MM.1S (cell line): Measurements from ENCODE around the gene COQ2.

Source experiments
- EZH2 ChIP-seq: fragments of 300-600 bp; sonication (generic); optimal IDR thresholded peaks from 2 replicates; pipeline ENCODE3; 2017; ENCODE audit warnings: low read depth, mild to moderate bottlenecking, antibody characterized with exemption, low read length, mixed read lengths
- EZH2phosphoT487 ChIP-seq: fragments of 300-600 bp; sonication (generic); IDR thresholded peaks from 2 replicates; pipeline ENCODE4 v1.6.1; 2018; ENCODE audit warnings: antibody characterized with exemption, low read length
- TF ChIP-seq, protein P1 (sequence below): fragments of 300-600 bp; sonication (generic); IDR thresholded peaks from 2 replicates; pipeline ENCODE4 v1.5.1; 2016; ENCODE audit warnings: antibody characterized with exemption, low read length, mixed read lengths

DNA sequence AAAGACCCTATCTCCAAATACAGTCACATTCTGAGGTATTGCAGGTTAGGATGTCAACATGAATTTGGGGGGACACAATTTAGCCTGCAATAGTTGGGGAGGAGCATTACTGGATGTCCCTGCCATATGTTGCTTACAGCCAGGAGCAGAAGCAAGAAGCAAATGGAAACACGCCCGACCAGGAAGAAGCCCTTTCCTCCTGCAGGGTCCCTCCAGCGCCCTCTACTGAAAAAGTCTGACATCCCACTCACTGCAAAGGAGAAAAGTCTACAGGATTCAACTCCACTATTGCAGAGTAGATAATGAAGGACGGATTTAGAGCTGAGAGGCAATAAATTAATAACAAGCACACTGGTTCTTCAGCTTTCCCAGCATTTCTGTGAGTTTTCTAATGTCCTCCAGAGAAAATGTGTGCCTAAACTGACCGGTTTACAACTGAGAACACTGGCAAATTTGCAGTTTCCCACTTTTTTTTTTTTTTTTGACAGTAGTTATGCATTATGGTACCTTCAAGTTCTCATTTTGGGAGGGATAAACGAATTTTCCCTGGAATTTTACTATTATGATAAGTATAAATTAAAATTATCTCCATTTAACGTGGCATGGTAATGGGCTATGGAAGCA is 31.7 kb downstream of the COQ2 start:
- TF ChIP-seq, protein P1, sequence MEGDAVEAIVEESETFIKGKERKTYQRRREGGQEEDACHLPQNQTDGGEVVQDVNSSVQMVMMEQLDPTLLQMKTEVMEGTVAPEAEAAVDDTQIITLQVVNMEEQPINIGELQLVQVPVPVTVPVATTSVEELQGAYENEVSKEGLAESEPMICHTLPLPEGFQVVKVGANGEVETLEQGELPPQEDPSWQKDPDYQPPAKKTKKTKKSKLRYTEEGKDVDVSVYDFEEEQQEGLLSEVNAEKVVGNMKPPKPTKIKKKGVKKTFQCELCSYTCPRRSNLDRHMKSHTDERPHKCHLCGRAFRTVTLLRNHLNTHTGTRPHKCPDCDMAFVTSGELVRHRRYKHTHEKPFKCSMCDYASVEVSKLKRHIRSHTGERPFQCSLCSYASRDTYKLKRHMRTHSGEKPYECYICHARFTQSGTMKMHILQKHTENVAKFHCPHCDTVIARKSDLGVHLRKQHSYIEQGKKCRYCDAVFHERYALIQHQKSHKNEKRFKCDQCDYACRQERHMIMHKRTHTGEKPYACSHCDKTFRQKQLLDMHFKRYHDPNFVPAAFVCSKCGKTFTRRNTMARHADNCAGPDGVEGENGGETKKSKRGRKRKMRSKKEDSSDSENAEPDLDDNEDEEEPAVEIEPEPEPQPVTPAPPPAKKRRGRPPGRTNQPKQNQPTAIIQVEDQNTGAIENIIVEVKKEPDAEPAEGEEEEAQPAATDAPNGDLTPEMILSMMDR, result peak; percentile 90
- TF ChIP-seq EZH2phosphoT487 (no peak), EZH2 (no peak)
